ENCODE measurements around the gene HCCS.

- TF ChIP-seq CTCF (IDR thresholded peaks at IDR 0.05; ENCODE audit: poor library complexity) (no peak), EZH2 (IDR thresholded peaks at IDR 0.05; ENCODE audit: borderline replicate concordance) (no peak)
Observed at GRCh38 chrX:11138498-11139390, 27.6 kb downstream of the HCCS start.

Data from hepatocyte (in vitro differentiated cells).